HCT116 (cell line): ENCODE measurements around the gene IL17B. TPM values are rescaled to one million over a fixed set of nuclear protein-coding genes. Genes with fewer than 3 reads are reported as not detected.

Source experiments
- ATAC-seq: fragments of 200-7000 bp; cut with Tn5 transposase; 2 replicates; pipeline ENCODE4 v1.9.1; 2020; ENCODE audit warnings: mild to moderate bottlenecking, moderate library complexity
- BruUV-seq: library from RNA; stranded (reverse); fragments of 400-500 nt; replicated peaks from 2 replicates; lab custom pipeline; 2021; lab: Mats Ljungman, UMichigan
- CTCF ChIA-PET: fragments of 300-600 bp; sonication (Branson Sonifier 250); formaldehyde crosslinking; loops from one replicate; lab custom pipeline; 2021; ENCODE audit warnings: antibody characterized with exemption; lab: Charles Lee
- POLR2A ChIA-PET: fragments of 300-600, 350-600 bp; sonication (Branson Sonifier 250); formaldehyde crosslinking; loops from one replicate; lab custom pipeline; 2021; ENCODE audit warnings: antibody characterized with exemption; lab: Charles Lee
- RAD21 ChIA-PET, 2 experiments: fragments of 300-600 bp; sonication (Branson Sonifier 250); formaldehyde crosslinking; loops; one replicate each; lab custom pipeline; 2023; ENCODE audit warnings: low total read pairs in 2 of 2; ENCODE audit not compliant: uncharacterized antibody in 2 of 2, unreplicated experiment in 2 of 2, low non-redundant PET in 1 of 2; lab: Charles Lee
- DNase-seq: peaks from one replicate; pipeline ENCODE4 v3.0.0-alpha.2; 2010; ENCODE audit warnings: low read depth, low spot score
- H2AFZ ChIP-seq: fragments of 200-600 bp; shearing (Covaris generic), sonication (generic); 2 replicates; pipeline ENCODE4 v1.6.1; 2017; ENCODE audit warnings: low read depth, mixed run types, mixed read lengths, antibody characterized with exemption, low read length; ENCODE audit not compliant: poor library complexity, severe bottlenecking
- H3K27ac ChIP-seq: 2 replicates; pipeline ENCODE4 v1.5.1; 2012; ENCODE audit warnings: low read depth, low read length
- H3K27me3 ChIP-seq: fragments of 200-600 bp; sonication (generic); 2 replicates; pipeline ENCODE4 v1.6.1; 2016; ENCODE audit warnings: mixed run types, low read length, mixed read lengths; ENCODE audit not compliant: insufficient read depth
- H3K36me3 ChIP-seq, 2 experiments: fragments of 200-500 bp in 1 of 2; fragments of 200-600 bp in 1 of 2; sonication (Bioruptor generic) in 1 of 2; sonication (generic) in 1 of 2; 2 replicates each; pipeline versions ENCODE4 v1.5.1 to v1.6.1; 2014 to 2016; ENCODE audit warnings: low read length in 2 of 2, inconsistent platforms in 1 of 2, mixed read lengths in 1 of 2, mixed run types in 1 of 2; ENCODE audit not compliant: insufficient read depth in 2 of 2, control insufficient read depth in 1 of 2
- H3K4me1 ChIP-seq, 2 experiments: fragments of 200-600 bp in 1 of 2; sonication (generic) in 1 of 2; 2 replicates each; pipeline versions ENCODE4 v1.5.1 to v1.6.1; 2012 to 2017; ENCODE audit warnings: low read length in 2 of 2, inconsistent platforms in 1 of 2, mild to moderate bottlenecking in 1 of 2, mixed read lengths in 1 of 2, mixed run types in 1 of 2, moderate library complexity in 1 of 2; ENCODE audit not compliant: insufficient read depth in 2 of 2, control insufficient read depth in 1 of 2
- H3K4me2 ChIP-seq: fragments of 200-600 bp; sonication (generic); 2 replicates; pipeline ENCODE4 v1.6.1; 2017; ENCODE audit warnings: mixed run types, low read length, mixed read lengths
- H3K4me3 ChIP-seq, 2 experiments: fragments of 200-600 bp in 1 of 2; sonication (generic) in 1 of 2; replicated peaks in 1 of 2; 2 replicates each; pipeline ENCODE4 v1.5.1; 2011 to 2016; ENCODE audit warnings: low read length in 2 of 2, control low read depth in 1 of 2, low read depth in 1 of 2, mild to moderate bottlenecking in 1 of 2, mixed read lengths in 1 of 2, mixed run types in 1 of 2
- H3K79me2 ChIP-seq: fragments of 200-600 bp; sonication (generic); 2 replicates; pipeline ENCODE4 v1.6.1; 2017; ENCODE audit warnings: mild to moderate bottlenecking, mixed run types, low read length, moderate library complexity, mixed read lengths; ENCODE audit not compliant: insufficient read depth
- H3K9ac ChIP-seq: fragments of 200-600 bp; sonication (generic); 2 replicates; pipeline ENCODE4 v1.6.1; 2016; ENCODE audit warnings: low read length, mixed read lengths
- H3K9me2 ChIP-seq: fragments of 200-600 bp; sonication (generic), shearing (Covaris generic); 2 replicates; pipeline ENCODE4 v1.6.1; 2017; ENCODE audit warnings: mixed run types, mild to moderate bottlenecking, moderate library complexity; ENCODE audit not compliant: insufficient read depth
- H3K9me3 ChIP-seq, 2 experiments: fragments of 200-500 bp in 1 of 2; fragments of 200-600 bp in 1 of 2; sonication (Bioruptor generic) in 1 of 2; sonication (generic) in 1 of 2; 2 replicates each; pipeline ENCODE4 v1.6.1; 2014 to 2017; ENCODE audit warnings: low read length in 2 of 2, mixed read lengths in 2 of 2, inconsistent platforms in 1 of 2, low read depth in 1 of 2, mild to moderate bottlenecking in 1 of 2, mixed run types in 1 of 2, moderate library complexity in 1 of 2; ENCODE audit not compliant: control insufficient read depth in 1 of 2, insufficient read depth in 1 of 2
- H4K20me1 ChIP-seq: fragments of 200-600 bp; sonication (generic), shearing (Covaris generic); 2 replicates; pipeline ENCODE4 v1.6.1; 2017; ENCODE audit warnings: mixed run types, mild to moderate bottlenecking, moderate library complexity; ENCODE audit not compliant: insufficient read depth
- CBX3 ChIP-seq: IDR thresholded peaks from 2 replicates; pipeline ENCODE4 v1.6.1; 2012; ENCODE audit warnings: low read depth
- FOSL1 ChIP-seq: IDR thresholded peaks from 2 replicates; pipeline ENCODE4 v1.6.1; 2012; ENCODE audit warnings: low read depth
- POLR2AphosphoS5 ChIP-seq: IDR thresholded peaks from 2 replicates; pipeline ENCODE4 v1.6.1; 2011; ENCODE audit warnings: mild to moderate bottlenecking, low read depth, low read length, moderate library complexity
- YY1 ChIP-seq: IDR thresholded peaks from 2 replicates; pipeline ENCODE4 v1.6.1; 2011; ENCODE audit warnings: low read length, low read depth, moderate library complexity, mild to moderate bottlenecking; ENCODE audit not compliant: insufficient replicate concordance; ENCODE audit errors: extremely low read depth
- intact Hi-C: fragments of 100-400 bp; cut with micrococcal nuclease; formaldehyde crosslinking; loops from 2 replicates; pipeline ENCODE4 v1.10.0; 2022
- total RNA-seq: library from RNA; stranded (reverse); gene quantifications from one replicate; pipeline ENCODE4 v1.2.1, GENCODE V29; 2021; ENCODE audit not compliant: unreplicated experiment
- TF ChIP-seq, protein P1 (sequence below): IDR thresholded peaks from 2 replicates; pipeline ENCODE4 v1.6.1; 2012
- TF ChIP-seq, protein P2 (sequence below): IDR thresholded peaks from 2 replicates; pipeline ENCODE4 v1.6.1; 2012; ENCODE audit warnings: low read depth

Gene IL17B
- total RNA-seq, 1 experiment from 2014 or later, result 0.81 TPM

DNA sequence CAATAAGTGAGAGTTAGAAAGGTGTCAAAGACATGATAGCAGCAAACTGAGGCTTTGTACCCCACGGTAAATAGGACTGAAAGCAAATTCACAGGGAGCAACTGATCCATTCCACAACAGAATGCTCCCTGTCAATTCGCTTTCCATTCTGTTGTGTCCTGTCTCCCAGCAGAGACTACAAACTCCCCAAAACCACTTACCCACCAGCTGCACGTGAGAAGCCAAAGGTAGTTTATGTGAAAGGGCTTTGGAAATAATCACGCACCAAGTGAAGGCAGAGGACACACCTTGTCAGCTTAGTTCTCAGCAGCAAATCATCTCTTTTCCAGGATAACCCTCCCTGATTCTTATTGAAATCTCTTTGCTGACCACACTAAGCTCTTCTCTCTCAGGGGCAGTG, 46.6 kb upstream of the IL17B start (continued):
- TF ChIP-seq, protein P1, sequence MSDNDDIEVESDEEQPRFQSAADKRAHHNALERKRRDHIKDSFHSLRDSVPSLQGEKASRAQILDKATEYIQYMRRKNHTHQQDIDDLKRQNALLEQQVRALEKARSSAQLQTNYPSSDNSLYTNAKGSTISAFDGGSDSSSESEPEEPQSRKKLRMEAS, result no peak

DNA sequence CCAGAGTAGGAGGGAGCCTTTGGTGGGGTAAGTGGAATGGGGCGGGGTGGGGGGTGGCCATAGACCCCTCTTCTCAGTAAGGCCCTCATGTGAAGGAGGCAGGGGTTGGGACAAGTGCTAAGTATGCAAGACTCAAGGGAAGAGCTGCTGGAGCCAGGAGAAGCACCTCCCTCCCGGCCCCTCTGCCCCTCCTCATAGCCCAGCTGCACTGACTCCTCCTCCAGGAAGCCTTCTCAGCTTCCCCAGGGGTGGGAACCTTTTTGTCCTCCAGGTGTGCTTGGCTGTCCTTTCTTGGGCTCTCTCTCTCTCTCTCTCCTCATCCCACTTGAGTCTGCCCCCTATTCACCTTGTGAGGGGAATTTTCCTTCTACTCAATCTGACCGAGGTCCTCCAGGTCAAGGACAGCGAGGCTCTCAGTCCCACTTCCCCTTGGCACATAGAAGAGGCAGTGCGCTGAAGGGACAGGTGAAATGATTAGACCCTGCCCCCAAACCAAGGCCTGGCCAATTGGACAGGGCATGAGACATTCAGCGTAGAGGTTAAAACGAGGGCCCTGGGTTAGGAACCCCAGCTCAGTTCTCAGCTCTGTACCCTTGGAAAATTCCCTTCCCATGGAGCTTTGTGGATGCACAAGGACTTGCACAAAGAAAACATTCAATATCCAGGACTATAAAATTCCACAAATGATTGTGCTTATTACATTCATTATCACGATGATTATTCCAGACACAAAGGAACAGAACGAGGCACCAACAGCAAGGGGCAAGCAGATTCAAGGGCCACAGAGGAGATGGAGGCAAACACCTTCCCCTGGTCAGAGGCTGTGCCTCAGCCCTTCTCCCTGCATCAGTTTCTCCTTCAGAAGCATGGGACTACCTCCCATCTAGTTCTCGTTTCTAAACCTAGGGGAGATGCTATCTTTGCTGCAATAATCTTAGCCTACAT, 45.6 kb upstream of the IL17B start:
- Histone ChIP-seq H3K9me3 (no peaks in the 10 kb centered on the region), H3K4me1 (peaks cover 17 to 41% of the 10 kb centered on the region in 2 experiments; a peak in 3 of 4 replicates), H3K9ac (no peak overlapping the region), H4K20me1 (no peaks in the 10 kb centered on the region), H3K4me2 (no peak overlapping the region), H3K79me2 (no peaks in the 10 kb centered on the region), H2AFZ (no peak overlapping the region), H3K27me3 (no peaks in the 10 kb centered on the region), H3K9me2 (no peaks in the 10 kb centered on the region), H3K27ac (no peak overlapping the region), H3K4me3 (no peak overlapping the region), H3K36me3 (no peaks in the 10 kb centered on the region)
- no peak for ATAC-seq
- BruUV-seq, result no TSS peak
- ChIA-PET CTCF (interaction anchor here (1.0 to 1.1 kb wide), 2 partner anchors 9 to 18 kb away, joined by 3 to 4 read pairs; no protein-coding TSS in a partner anchor), POLR2A (no interaction called here), RAD21 (no interaction called here)
- DNase-seq, result no peak
- intact Hi-C loops, result no loop called here
- TF ChIP-seq, protein P2, sequence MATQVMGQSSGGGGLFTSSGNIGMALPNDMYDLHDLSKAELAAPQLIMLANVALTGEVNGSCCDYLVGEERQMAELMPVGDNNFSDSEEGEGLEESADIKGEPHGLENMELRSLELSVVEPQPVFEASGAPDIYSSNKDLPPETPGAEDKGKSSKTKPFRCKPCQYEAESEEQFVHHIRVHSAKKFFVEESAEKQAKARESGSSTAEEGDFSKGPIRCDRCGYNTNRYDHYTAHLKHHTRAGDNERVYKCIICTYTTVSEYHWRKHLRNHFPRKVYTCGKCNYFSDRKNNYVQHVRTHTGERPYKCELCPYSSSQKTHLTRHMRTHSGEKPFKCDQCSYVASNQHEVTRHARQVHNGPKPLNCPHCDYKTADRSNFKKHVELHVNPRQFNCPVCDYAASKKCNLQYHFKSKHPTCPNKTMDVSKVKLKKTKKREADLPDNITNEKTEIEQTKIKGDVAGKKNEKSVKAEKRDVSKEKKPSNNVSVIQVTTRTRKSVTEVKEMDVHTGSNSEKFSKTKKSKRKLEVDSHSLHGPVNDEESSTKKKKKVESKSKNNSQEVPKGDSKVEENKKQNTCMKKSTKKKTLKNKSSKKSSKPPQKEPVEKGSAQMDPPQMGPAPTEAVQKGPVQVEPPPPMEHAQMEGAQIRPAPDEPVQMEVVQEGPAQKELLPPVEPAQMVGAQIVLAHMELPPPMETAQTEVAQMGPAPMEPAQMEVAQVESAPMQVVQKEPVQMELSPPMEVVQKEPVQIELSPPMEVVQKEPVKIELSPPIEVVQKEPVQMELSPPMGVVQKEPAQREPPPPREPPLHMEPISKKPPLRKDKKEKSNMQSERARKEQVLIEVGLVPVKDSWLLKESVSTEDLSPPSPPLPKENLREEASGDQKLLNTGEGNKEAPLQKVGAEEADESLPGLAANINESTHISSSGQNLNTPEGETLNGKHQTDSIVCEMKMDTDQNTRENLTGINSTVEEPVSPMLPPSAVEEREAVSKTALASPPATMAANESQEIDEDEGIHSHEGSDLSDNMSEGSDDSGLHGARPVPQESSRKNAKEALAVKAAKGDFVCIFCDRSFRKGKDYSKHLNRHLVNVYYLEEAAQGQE, result no peak
- TF ChIP-seq FOSL1, result no peak
- TF ChIP-seq POLR2AphosphoS5, result no peak
- TF ChIP-seq CBX3, result no peak
- no peak for TF ChIP-seq YY1
